HCT116 (cell line): Measurements from ENCODE around the gene MMD2. TPM values are rescaled to one million over a fixed set of nuclear protein-coding genes. Genes with fewer than 3 reads are reported as not detected.

Source experiments
- ATAC-seq: fragments of 200-7000 bp; cut with Tn5 transposase; 2 replicates; pipeline ENCODE4 v1.9.1; 2020; ENCODE audit warnings: mild to moderate bottlenecking, moderate library complexity
- BruUV-seq: library from RNA; stranded (reverse); fragments of 400-500 nt; replicated peaks from 2 replicates; lab custom pipeline; 2021; lab: Mats Ljungman, UMichigan
- CTCF ChIA-PET: fragments of 300-600 bp; sonication (Branson Sonifier 250); formaldehyde crosslinking; loops from one replicate; lab custom pipeline; 2021; ENCODE audit warnings: antibody characterized with exemption; lab: Charles Lee
- POLR2A ChIA-PET: fragments of 300-600, 350-600 bp; sonication (Branson Sonifier 250); formaldehyde crosslinking; loops from one replicate; lab custom pipeline; 2021; ENCODE audit warnings: antibody characterized with exemption; lab: Charles Lee
- RAD21 ChIA-PET, 2 experiments: fragments of 300-600 bp; sonication (Branson Sonifier 250); formaldehyde crosslinking; loops; one replicate each; lab custom pipeline; 2023; ENCODE audit warnings: low total read pairs in 2 of 2; ENCODE audit not compliant: uncharacterized antibody in 2 of 2, unreplicated experiment in 2 of 2, low non-redundant PET in 1 of 2; lab: Charles Lee
- DNase-seq: peaks from one replicate; pipeline ENCODE4 v3.0.0-alpha.2; 2010; ENCODE audit warnings: low read depth, low spot score
- H2AFZ ChIP-seq: fragments of 200-600 bp; shearing (Covaris generic), sonication (generic); 2 replicates; pipeline ENCODE4 v1.6.1; 2017; ENCODE audit warnings: low read depth, mixed run types, mixed read lengths, antibody characterized with exemption, low read length; ENCODE audit not compliant: poor library complexity, severe bottlenecking
- H3K27ac ChIP-seq: 2 replicates; pipeline ENCODE4 v1.5.1; 2012; ENCODE audit warnings: low read depth, low read length
- H3K27me3 ChIP-seq: fragments of 200-600 bp; sonication (generic); 2 replicates; pipeline ENCODE4 v1.6.1; 2016; ENCODE audit warnings: mixed run types, low read length, mixed read lengths; ENCODE audit not compliant: insufficient read depth
- H3K36me3 ChIP-seq, 2 experiments: fragments of 200-500 bp in 1 of 2; fragments of 200-600 bp in 1 of 2; sonication (Bioruptor generic) in 1 of 2; sonication (generic) in 1 of 2; 2 replicates each; pipeline versions ENCODE4 v1.5.1 to v1.6.1; 2014 to 2016; ENCODE audit warnings: low read length in 2 of 2, inconsistent platforms in 1 of 2, mixed read lengths in 1 of 2, mixed run types in 1 of 2; ENCODE audit not compliant: insufficient read depth in 2 of 2, control insufficient read depth in 1 of 2
- H3K4me1 ChIP-seq, 2 experiments: fragments of 200-600 bp in 1 of 2; sonication (generic) in 1 of 2; 2 replicates each; pipeline versions ENCODE4 v1.5.1 to v1.6.1; 2012 to 2017; ENCODE audit warnings: low read length in 2 of 2, inconsistent platforms in 1 of 2, mild to moderate bottlenecking in 1 of 2, mixed read lengths in 1 of 2, mixed run types in 1 of 2, moderate library complexity in 1 of 2; ENCODE audit not compliant: insufficient read depth in 2 of 2, control insufficient read depth in 1 of 2
- H3K4me2 ChIP-seq: fragments of 200-600 bp; sonication (generic); 2 replicates; pipeline ENCODE4 v1.6.1; 2017; ENCODE audit warnings: mixed run types, low read length, mixed read lengths
- H3K4me3 ChIP-seq, 2 experiments: fragments of 200-600 bp in 1 of 2; sonication (generic) in 1 of 2; replicated peaks in 1 of 2; 2 replicates each; pipeline ENCODE4 v1.5.1; 2011 to 2016; ENCODE audit warnings: low read length in 2 of 2, control low read depth in 1 of 2, low read depth in 1 of 2, mild to moderate bottlenecking in 1 of 2, mixed read lengths in 1 of 2, mixed run types in 1 of 2
- H3K79me2 ChIP-seq: fragments of 200-600 bp; sonication (generic); 2 replicates; pipeline ENCODE4 v1.6.1; 2017; ENCODE audit warnings: mild to moderate bottlenecking, mixed run types, low read length, moderate library complexity, mixed read lengths; ENCODE audit not compliant: insufficient read depth
- H3K9ac ChIP-seq: fragments of 200-600 bp; sonication (generic); 2 replicates; pipeline ENCODE4 v1.6.1; 2016; ENCODE audit warnings: low read length, mixed read lengths
- H3K9me2 ChIP-seq: fragments of 200-600 bp; sonication (generic), shearing (Covaris generic); 2 replicates; pipeline ENCODE4 v1.6.1; 2017; ENCODE audit warnings: mixed run types, mild to moderate bottlenecking, moderate library complexity; ENCODE audit not compliant: insufficient read depth
- H3K9me3 ChIP-seq, 2 experiments: fragments of 200-500 bp in 1 of 2; fragments of 200-600 bp in 1 of 2; sonication (Bioruptor generic) in 1 of 2; sonication (generic) in 1 of 2; 2 replicates each; pipeline ENCODE4 v1.6.1; 2014 to 2017; ENCODE audit warnings: low read length in 2 of 2, mixed read lengths in 2 of 2, inconsistent platforms in 1 of 2, low read depth in 1 of 2, mild to moderate bottlenecking in 1 of 2, mixed run types in 1 of 2, moderate library complexity in 1 of 2; ENCODE audit not compliant: control insufficient read depth in 1 of 2, insufficient read depth in 1 of 2
- H4K20me1 ChIP-seq: fragments of 200-600 bp; sonication (generic), shearing (Covaris generic); 2 replicates; pipeline ENCODE4 v1.6.1; 2017; ENCODE audit warnings: mixed run types, mild to moderate bottlenecking, moderate library complexity; ENCODE audit not compliant: insufficient read depth
- ATF3 ChIP-seq: IDR thresholded peaks from 2 replicates; pipeline ENCODE4 v1.6.1; 2012
- CBX3 ChIP-seq: IDR thresholded peaks from 2 replicates; pipeline ENCODE4 v1.6.1; 2012; ENCODE audit warnings: low read depth
- CEBPB ChIP-seq: IDR thresholded peaks from 2 replicates; pipeline ENCODE4 v1.6.1; 2012; ENCODE audit warnings: low read depth
- CTCF ChIP-seq, 3 experiments: fragments of 200-600 bp in 1 of 3; sonication (generic) in 1 of 3; IDR thresholded peaks in 2 of 3; conservative IDR thresholded peaks in 1 of 3; 2 replicates each; pipeline ENCODE4 v1.5.1; 2012 to 2017; ENCODE audit warnings: low read depth in 2 of 3, low read length in 2 of 3, antibody characterized with exemption in 1 of 3, borderline replicate concordance in 1 of 3, control low read depth in 1 of 3, mild to moderate bottlenecking in 1 of 3, mixed read lengths in 1 of 3, mixed run types in 1 of 3, moderate library complexity in 1 of 3; ENCODE audit not compliant: insufficient read depth in 1 of 3
- EGR1 ChIP-seq: IDR thresholded peaks from 2 replicates; pipeline ENCODE4 v1.6.1; 2012; ENCODE audit warnings: low read depth
- EZH2 ChIP-seq: fragments of 200-600 bp; sonication (generic); IDR thresholded peaks from 2 replicates; pipeline ENCODE4 v1.6.1; 2017; ENCODE audit warnings: antibody characterized with exemption, mixed run types
- FOSL1 ChIP-seq: IDR thresholded peaks from 2 replicates; pipeline ENCODE4 v1.6.1; 2012; ENCODE audit warnings: low read depth
- JUND ChIP-seq: IDR thresholded peaks from 2 replicates; pipeline ENCODE4 v1.6.1; 2012
- MAX ChIP-seq: IDR thresholded peaks from 2 replicates; pipeline ENCODE4 v1.6.1; 2012
- POLR2AphosphoS5 ChIP-seq: IDR thresholded peaks from 2 replicates; pipeline ENCODE4 v1.6.1; 2011; ENCODE audit warnings: mild to moderate bottlenecking, low read depth, low read length, moderate library complexity
- RAD21 ChIP-seq: IDR thresholded peaks from 2 replicates; pipeline ENCODE4 v1.6.1; 2012; ENCODE audit warnings: low read depth, mild to moderate bottlenecking
- REST ChIP-seq: IDR thresholded peaks from 2 replicates; pipeline ENCODE4 v1.6.1; 2012; ENCODE audit warnings: low read depth
- SP1 ChIP-seq: IDR thresholded peaks from 2 replicates; pipeline ENCODE4 v1.6.1; 2012; ENCODE audit warnings: low read depth
- SRF ChIP-seq: IDR thresholded peaks from 2 replicates; pipeline ENCODE4 v1.6.1; 2012; ENCODE audit warnings: low read depth
- TCF7L2 ChIP-seq: IDR thresholded peaks from 2 replicates; pipeline ENCODE4 v1.7.0; 2011; ENCODE audit warnings: borderline replicate concordance, inconsistent platforms; ENCODE audit not compliant: insufficient read depth, insufficient read length; ENCODE audit errors: extremely low read depth
- YY1 ChIP-seq: IDR thresholded peaks from 2 replicates; pipeline ENCODE4 v1.6.1; 2011; ENCODE audit warnings: low read length, low read depth, moderate library complexity, mild to moderate bottlenecking; ENCODE audit not compliant: insufficient replicate concordance; ENCODE audit errors: extremely low read depth
- ZBTB33 ChIP-seq: IDR thresholded peaks from 2 replicates; pipeline ENCODE4 v1.6.1; 2011; ENCODE audit warnings: mild to moderate bottlenecking, low read length, moderate library complexity; ENCODE audit not compliant: insufficient replicate concordance; ENCODE audit errors: extremely low read depth
- ZFX ChIP-seq: fragments of 450-650 bp; IDR thresholded peaks from 2 replicates; pipeline ENCODE4 v1.6.1; 2017
- intact Hi-C: fragments of 100-400 bp; cut with micrococcal nuclease; formaldehyde crosslinking; loops from 2 replicates; pipeline ENCODE4 v1.10.0; 2022
- total RNA-seq: library from RNA; stranded (reverse); gene quantifications from one replicate; pipeline ENCODE4 v1.2.1, GENCODE V29; 2021; ENCODE audit not compliant: unreplicated experiment

Gene MMD2
- total RNA-seq, 1 experiment from 2014 or later: not detected

- CTCF ChIA-PET: interaction anchor here (1.3 kb wide), 1 partner anchor 14 kb away, joined by 3 read pairs; no protein-coding TSS in a partner anchor
Measured at GRCh38 chr7:4959893-4960292, 906 bp upstream of the MMD2 start.

More at GRCh38 chr7:4959893-4960292, 906 bp upstream of the MMD2 start:
- Histone ChIP-seq H3K9ac (no peak overlapping the region), H3K27ac (no peak overlapping the region), H4K20me1 (no peaks in the 10 kb centered on the region), H3K27me3 (no peaks in the 10 kb centered on the region), H3K4me2 (no peak overlapping the region), H3K4me1 (no peaks in the 10 kb centered on the region), H3K36me3 (no peaks in the 10 kb centered on the region), H3K9me2 (no peaks in the 10 kb centered on the region)
- ChIA-PET RAD21 (no interaction called here), POLR2A (no interaction called here)
- BruUV-seq: no TSS peak
- ATAC-seq: no peak
- TF ChIP-seq RAD21: no peak
- TF ChIP-seq TCF7L2: no peak
- TF ChIP-seq CEBPB: no peak
- no peak for TF ChIP-seq EZH2
- TF ChIP-seq SP1: no peak
- TF ChIP-seq MAX: no peak
- no peak for TF ChIP-seq ATF3
- no peak for TF ChIP-seq ZBTB33
- no peak for TF ChIP-seq EGR1
- no peak for TF ChIP-seq YY1
- TF ChIP-seq JUND: no peak
- no peak for TF ChIP-seq POLR2AphosphoS5
- no peak for TF ChIP-seq REST
- no peak for TF ChIP-seq FOSL1
- no peak for TF ChIP-seq SRF
- no peak for TF ChIP-seq CBX3
- no peak for TF ChIP-seq CTCF (IDR thresholded peaks at IDR 0.05 in 2 of 3, conservative IDR thresholded peaks at IDR 0.05 in 1 of 3; ENCODE audit: borderline replicate concordance in 1 of 3, insufficient read depth in 1 of 3, low read depth in 2 of 3, low read length in 2 of 3)
- no peak for TF ChIP-seq ZFX
- TF ChIP-seq, all 23 proteins: peak for 0
- no peak overlapping the region for H2AFZ ChIP-seq
- intact Hi-C loops: no loop called here
- no peak for DNase-seq
- no peaks in the 10 kb centered on the region for H3K79me2 ChIP-seq
- no peaks in the 10 kb centered on the region for H3K9me3 ChIP-seq
- no peak overlapping the region for H3K4me3 ChIP-seq
